Fibroblast of mammary gland (primary cell): ENCODE data around the gene GADD45G.

ENCODE experiments used
- DNase-seq: peaks from one replicate; pipeline ENCODE4 v3.0.0-alpha.2; 2010; ENCODE audit warnings: low read depth
- H3K4me3 ChIP-seq: 2 replicates; pipeline ENCODE4 v1.5.1; 2011; ENCODE audit warnings: low read depth, mild to moderate bottlenecking, low read length, moderate library complexity; ENCODE audit not compliant: control insufficient read depth
- CTCF ChIP-seq: conservative IDR thresholded peaks from 2 replicates; pipeline ENCODE4 v1.5.1; 2011; ENCODE audit warnings: low read depth, low read length, inconsistent platforms; ENCODE audit not compliant: control insufficient read depth, insufficient read depth

Gene GADD45G

GRCh38 chr9:89592963-89593726 lies 11.7 kb upstream of the GADD45G start:
- DNase-seq = peak; percentile 6
- no peak for TF ChIP-seq CTCF
- no peak overlapping the region for H3K4me3 ChIP-seq

GRCh38 chr9:89593727-89594427 lies 10.9 kb upstream of the GADD45G start:
- peak; percentile 30 for DNase-seq
- TF ChIP-seq CTCF = peak; percentile 68
- no peak overlapping the region for H3K4me3 ChIP-seq

- no peak for DNase-seq
- no peak for TF ChIP-seq CTCF
- H3K4me3 ChIP-seq = no peak overlapping the region
Measured at GRCh38 chr9:89594811-89595550, 9.8 kb upstream of the GADD45G start.

- H3K4me3 ChIP-seq = no peak overlapping the region
- no peak for DNase-seq
Measured at GRCh38 chr9:89595646-89596045, 9.2 kb upstream of the GADD45G start.

GRCh38 chr9:89596937-89597555 lies 7.8 kb upstream of the GADD45G start:
- TF ChIP-seq CTCF = no peak
- no peak overlapping the region for H3K4me3 ChIP-seq
- no peak for DNase-seq

More at GRCh38 chr9:89595646-89596045, 9.2 kb upstream of the GADD45G start:
- no peak for TF ChIP-seq CTCF

- no peak overlapping the region for H3K4me3 ChIP-seq
- DNase-seq = peak; percentile 60
- peak; percentile 77 for TF ChIP-seq CTCF
Measured at GRCh38 chr9:89597711-89598362, 7.0 kb upstream of the GADD45G start.
